ENCODE results near the gene MAP7.
"Not testable (repeated sequence)": the region's sequence is repeated elsewhere in the genome, so short reads cannot be mapped to it uniquely, and the experiment has no call there.

The MAP7 gene

GRCh38 chr6:136421537-136422158, 128.6 kb downstream of the MAP7 start:
- DNase-seq (ENCODE audit: low spot score) = no peak

- no peak for DNase-seq (ENCODE audit: low spot score)
These were observed 129.4 kb downstream of the MAP7 start for GRCh38 chr6:136420853-136421252.

DNA sequence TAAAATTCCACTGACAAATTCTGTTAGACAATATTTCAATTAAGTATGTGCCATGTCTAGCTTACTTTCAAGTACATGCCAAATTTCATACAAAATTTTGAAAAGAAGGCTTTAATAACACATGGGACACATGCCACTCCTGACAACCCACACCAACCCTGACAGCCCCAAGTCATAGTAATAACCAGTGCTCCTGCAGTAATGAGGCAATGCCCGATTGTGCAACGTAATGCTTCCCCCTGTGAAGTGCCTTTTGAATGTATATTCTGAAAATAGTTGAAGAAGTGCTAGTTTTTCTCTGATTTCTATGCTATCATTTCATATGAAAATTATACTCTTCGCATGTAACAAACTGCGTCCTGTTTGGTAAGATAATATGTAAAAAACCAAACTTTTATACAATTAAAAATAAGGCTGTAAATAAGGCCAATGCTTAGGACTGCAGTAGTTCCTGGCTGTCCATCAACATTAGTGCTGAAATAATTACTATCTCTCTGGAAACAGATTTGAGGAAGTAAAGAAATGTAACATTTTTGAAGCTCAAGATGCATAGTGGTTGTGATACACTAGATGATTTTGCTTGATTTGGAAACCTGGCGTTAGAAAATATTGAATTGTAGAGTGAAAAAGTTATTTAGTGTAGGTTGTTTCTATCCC, 134.7 kb downstream of the MAP7 start:
- no peak for DNase-seq (ENCODE audit: low spot score)

GRCh38 chr6:136412410-136412809, 137.8 kb downstream of the MAP7 start:
- no peak for DNase-seq (ENCODE audit: low spot score)

GRCh38 chr6:136411453-136412354, 138.5 kb downstream of the MAP7 start:
- DNase-seq (ENCODE audit: low spot score) = no peak

DNA sequence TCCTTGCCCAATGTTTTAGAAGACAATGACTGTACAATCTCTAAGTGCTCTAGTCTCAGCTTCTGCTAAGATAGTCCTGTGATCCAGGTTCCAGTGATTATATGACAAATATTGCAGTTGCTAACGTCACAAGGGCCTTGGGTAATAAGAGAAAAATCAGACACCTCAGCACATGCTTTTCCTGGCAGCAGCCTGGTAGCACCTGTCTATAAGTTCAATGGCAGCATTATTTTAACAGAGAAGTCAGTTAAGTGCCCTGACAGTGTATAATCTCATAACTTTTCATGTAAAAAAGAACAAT, 139.2 kb downstream of the MAP7 start:
- no peak for DNase-seq (ENCODE audit: low spot score)

DNA sequence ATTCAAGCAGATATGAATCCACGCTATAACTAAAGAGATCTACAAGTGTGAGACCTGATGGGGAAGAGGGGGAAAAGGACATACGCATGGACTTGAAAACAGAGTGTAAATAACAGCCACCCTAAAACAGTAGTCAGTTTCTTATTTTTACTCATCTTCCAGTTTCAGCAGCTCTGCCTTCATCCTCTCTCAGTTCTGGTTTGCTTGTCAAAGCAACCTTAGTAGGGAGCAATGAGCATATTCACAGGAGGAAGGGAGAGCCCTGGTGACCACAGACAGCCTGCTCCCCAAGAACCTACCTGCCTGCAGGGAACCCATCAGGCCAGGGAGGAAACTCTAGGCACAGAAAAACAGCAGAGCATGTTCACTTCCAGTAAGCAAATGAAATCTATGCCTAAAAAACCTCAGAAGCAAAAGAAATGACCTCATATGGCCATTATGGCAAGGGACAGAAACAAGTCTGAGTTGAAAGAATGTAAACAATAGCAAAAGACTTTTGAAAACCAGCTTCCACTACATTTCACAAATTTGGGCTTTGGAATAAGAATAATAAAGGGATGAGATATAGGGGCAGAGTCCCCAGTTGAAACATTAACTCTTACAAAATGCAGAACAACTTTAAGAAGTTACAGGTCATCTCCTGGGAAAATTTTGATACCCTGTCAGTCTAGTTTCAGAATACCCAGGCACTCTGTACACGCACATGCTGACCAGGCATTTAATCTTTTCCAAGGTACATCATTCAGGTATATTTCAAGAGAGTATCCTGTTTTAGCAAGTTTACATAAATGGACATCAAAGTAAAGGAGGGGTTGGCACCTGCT, 139.8 kb downstream of the MAP7 start:
- no peak for DNase-seq (ENCODE audit: low spot score)

- no peak for DNase-seq (ENCODE audit: low spot score)
These were observed 140.6 kb downstream of the MAP7 start for GRCh38 chr6:136409597-136409996.

DNA sequence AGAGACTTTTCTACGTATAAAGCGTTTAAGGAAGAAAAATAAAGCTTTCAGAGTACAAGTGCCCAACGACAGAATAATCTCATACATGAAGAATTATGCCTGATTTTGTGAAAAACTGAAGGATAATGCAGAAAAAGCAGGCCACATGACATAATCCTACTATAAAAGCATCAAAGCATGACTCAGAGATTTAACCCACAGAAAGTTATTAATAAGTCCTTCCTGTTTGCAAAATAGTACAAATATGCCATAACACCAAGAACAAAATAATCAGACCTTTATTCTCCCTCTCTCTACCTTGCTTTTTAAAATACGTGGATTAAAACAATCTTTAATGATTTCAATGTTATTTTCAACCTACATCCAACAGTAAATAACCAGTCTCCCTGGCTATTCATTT, 142.0 kb downstream of the MAP7 start:
- no peak for DNase-seq (ENCODE audit: low spot score)

GRCh38 chr6:136405420-136406029, 144.7 kb downstream of the MAP7 start:
- no peak for DNase-seq (ENCODE audit: low spot score)

DNA sequence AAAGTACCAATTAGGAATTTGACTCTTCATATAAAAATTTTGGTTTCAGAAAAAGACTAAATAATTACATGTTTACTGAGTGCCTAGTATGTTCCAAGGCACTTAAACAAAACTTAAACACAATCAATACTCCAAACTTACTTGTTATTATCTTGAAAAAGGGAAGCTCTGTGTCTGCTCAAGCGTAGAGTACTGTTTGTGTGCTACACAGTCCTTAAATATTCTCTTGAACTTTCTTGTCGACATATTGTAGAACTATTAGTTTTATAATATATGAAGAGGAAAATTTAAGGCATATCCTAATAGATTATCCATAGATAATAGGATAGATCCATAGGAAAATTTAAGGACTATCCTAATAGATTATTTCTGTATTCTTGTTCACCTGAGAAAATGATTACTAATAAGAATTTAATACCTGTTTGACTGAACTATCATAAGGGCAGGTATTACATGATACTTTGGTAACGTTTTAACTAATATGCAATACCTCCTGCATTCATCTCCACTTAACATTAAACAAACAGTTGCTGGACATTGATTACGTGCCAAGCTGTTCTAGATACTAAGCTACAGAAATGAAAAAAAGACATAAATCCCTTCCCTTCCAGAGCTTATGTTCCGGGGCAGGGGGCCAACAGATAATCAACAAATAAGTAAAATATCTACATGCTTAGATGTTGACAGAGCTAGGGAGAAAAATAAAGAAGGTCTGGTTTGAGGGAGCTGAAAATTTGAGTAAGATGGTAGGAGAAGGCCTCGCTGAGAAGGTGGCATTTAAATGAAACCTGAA, 145.4 kb downstream of the MAP7 start:
- no peak for DNase-seq (ENCODE audit: low spot score)

DNA sequence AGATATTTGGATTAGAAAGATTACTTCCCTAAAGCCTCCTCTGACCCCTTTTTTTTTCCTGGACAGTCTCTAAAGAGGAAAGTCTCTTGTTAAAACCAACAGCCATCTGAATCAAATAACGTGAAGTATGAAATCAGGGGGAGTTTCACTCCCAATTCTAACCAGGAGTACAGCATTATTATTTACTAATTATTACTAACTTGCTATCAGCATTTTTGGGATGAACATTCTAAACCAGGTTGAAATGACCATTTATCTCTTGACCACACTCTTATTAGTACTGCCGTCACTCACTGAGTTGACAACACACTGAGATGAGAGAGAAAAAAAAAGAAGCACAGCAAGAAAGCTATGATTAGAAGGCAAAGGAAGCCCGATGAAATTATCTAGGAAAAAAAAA, 146.2 kb downstream of the MAP7 start:
- no peak for DNase-seq (ENCODE audit: low spot score)

- no peak for DNase-seq (ENCODE audit: low spot score)
These were observed 146.9 kb downstream of the MAP7 start for GRCh38 chr6:136403110-136403980.

DNA sequence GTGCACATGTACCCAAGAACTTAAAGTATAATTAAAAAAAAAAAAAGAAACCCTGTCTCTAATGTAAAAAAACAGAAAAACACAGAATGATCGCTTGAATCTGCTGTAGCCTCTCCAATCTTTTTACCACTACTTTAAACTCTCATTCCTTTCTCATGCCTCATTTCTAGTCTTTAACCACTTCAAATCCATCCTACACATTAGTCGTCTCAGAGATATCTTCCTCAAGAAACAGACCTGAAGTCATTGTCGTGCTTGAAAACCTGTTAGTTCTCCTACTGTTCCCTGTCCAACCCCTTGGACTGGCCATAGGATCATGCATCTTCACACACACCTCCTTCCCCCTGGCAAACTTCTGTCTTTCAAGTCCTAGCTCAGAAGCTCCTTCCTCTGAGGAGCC, 148.5 kb downstream of the MAP7 start:
- no peak for DNase-seq (ENCODE audit: low spot score)

- not testable (repeated sequence) for DNase-seq (ENCODE audit: low spot score)
These were observed 149.0 kb downstream of the MAP7 start for GRCh38 chr6:136401236-136401635.

DNA sequence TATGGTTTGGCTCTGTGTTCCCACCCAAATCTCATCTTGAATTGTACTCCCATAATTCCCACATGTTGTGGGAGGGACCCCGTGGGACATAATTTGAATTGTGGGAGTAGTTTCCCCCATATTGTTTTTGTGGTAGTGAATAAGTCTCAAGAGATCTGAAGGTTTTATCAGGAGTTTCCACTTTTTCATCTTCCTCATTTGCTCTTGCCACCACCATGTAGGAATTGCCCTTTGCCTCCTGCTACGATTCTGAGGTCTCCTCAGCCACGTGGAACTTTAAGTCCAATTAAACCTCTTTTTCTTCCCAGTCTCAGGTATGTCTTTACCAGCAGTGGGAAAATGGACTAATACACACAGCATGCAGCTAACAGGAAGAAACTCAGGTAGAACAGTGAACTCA, 151.8 kb downstream of the MAP7 start:
- no peak for DNase-seq (ENCODE audit: low spot score)

- no peak for DNase-seq (ENCODE audit: low spot score)
These were observed 153.3 kb downstream of the MAP7 start for GRCh38 chr6:136396908-136397307.

- not testable (repeated sequence) for DNase-seq (ENCODE audit: low spot score)
These were observed 159.3 kb downstream of the MAP7 start for GRCh38 chr6:136390959-136391358.

DNA sequence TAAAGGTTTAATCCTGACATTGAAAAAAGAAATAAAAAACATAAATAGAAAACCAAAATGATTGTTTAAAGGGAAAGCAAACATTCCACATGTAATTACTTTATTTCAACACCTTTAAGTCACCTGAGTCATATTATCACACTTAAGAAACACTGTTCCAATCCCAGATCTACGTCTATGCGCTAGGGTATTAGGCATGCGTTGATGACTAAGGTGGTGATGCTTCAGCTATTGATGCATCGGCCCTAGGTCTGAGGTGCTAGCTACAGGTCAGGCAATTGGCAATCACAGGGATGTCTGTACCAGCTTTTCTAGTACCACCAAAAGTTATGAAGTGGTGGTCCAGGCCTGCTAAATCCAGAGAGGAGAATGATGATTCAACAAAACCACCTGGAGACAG, 162.9 kb downstream of the MAP7 start:
- DNase-seq (ENCODE audit: low spot score) = no peak

- DNase-seq (ENCODE audit: low spot score) = no peak
These were observed 166.8 kb downstream of the MAP7 start for GRCh38 chr6:136383268-136383937.
